A549 treated with AZD9567 at 1 μM for 4 hours (cell line): ENCODE measurements around the gene PSG6. TPM values are rescaled to one million over a fixed set of nuclear protein-coding genes. Genes with fewer than 3 reads are reported as not detected.

ENCODE experiments used
- total RNA-seq: library from RNA; stranded (reverse); fragments of 200-300 nt; extraction: Qiagen RNA extraction; gene quantifications from 5 replicates; pipeline ENCODE4 v1.2.3, GENCODE V29; 2022; ENCODE audit not compliant: insufficient read depth

Gene PSG6
- 0.06 TPM in 2 of 5 replicates, not detected in the others for total RNA-seq

DNA sequence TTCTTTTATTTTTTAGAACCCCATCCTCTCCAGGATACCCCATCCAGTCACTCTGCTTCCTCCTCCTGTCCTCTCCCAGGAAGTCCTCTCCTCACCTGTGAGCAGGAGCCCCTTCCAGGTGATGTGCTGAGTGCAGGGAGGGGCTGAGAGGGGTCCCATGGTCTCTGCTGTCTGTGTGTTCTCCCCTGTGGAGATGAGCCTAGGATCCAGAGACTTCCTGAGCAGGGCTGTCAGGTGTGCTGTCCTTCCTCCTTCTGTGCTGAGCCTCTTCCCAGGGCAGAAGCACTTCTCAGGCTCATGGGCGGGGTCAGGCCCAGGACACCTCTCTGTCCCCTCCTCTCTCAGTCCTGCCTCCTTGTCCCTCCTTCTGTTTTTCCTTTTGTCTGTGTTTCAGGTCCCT is at the start of gene PSG6:
Gene PSG6, minus strand, starts transcription at position 261 of the 400 bp plus-strand sequence. Its CDS starts 102 bp downstream, at position 159.

DNA sequence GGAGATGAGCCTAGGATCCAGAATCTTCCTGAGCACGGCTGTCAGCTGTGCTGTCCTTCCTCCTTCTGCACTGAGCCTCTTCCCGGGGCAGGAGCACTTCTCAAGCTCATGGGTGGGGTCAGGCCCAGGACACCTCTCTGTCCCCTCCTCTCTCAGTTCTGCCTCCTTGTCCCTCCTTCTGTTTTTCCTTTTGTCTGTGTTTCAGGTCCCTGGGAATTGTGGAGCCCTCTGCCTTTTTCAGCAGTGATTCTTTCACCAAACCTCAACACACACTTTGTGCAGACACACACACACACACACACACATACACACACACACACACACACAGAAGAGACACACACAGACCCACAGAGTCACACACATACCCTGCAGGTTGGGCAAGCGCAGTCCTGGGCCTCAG is 19.4 kb upstream of the PSG6 start, which contains the start of gene PSG7:
Gene PSG7, minus strand, starts transcription at position 101 of the 400 bp plus-strand sequence. CDS start 131 bp downstream, outside the sequence.

DNA sequence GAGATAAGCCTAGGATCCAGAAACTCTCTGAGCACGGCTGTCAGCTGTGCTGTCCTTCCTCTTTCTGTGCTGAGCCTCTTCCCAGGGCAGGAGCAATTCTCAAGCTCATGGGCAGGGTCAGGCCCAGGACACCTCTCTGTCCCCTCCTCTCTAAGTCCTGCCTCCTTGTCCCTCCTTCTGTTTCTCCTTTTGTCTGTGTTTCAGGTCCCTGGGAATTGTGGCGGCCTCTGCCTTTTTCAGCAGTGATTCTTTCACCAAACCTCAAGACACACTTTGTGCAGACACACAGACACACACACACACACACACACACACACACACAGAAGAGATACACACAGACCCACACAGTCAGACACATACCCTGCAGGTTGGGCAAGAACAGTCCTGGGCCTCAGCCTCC is 38.1 kb downstream of the PSG6 start, which contains the start of gene PSG1:
Gene PSG1, minus strand, starts transcription at position 101 of the 400 bp plus-strand sequence. CDS start 132 bp downstream, outside the sequence.

Other genes with a start within 250 kb of the PSG6 start
- 0.03 to 0.10 TPM (median 0.06 TPM) in 3 of 5 replicates, not detected in the others for gene PSG3, start 177.4 kb downstream of the PSG6 start, total RNA-seq
- 0.16 to 0.20 TPM (median 0.19 TPM) in 3 of 5 replicates, not detected in the others for gene PSG8, start 152.2 kb downstream of the PSG6 start, total RNA-seq
- 0.14 to 0.21 TPM (median 0.18 TPM) in 4 of 5 replicates, not detected in the other for gene PSG1, start 38.2 kb downstream of the PSG6 start, total RNA-seq
- gene PSG7, start 19.3 kb upstream of the PSG6 start, total RNA-seq, result not detected in 5 replicates
- 0.07 TPM in 1 of 5 replicates, not detected in the others for gene PSG11, start 108.6 kb upstream of the PSG6 start, total RNA-seq
- not detected in 5 replicates for gene PSG2, start 164.8 kb upstream of the PSG6 start, total RNA-seq